GM23338 (cell line): Measurements from ENCODE around the gene CDKAL1. TPM values are rescaled to one million over a fixed set of nuclear protein-coding genes. Genes with fewer than 3 reads are reported as not detected.

Experiments
- CTCF ChIP-seq, 2 experiments: fragments of 200-600 bp in 1 of 2; sonication (generic) in 1 of 2; conservative IDR thresholded peaks; 2 replicates each; pipeline versions ENCODE4 v1.5.1 to v1.6.1; 2016 to 2017; ENCODE audit warnings: antibody characterized with exemption in 2 of 2, low read depth in 2 of 2, mild to moderate bottlenecking in 2 of 2, moderate library complexity in 1 of 2
- EZH2 ChIP-seq: fragments of 200-600 bp; sonication (generic); IDR thresholded peaks from one replicate; pipeline ENCODE4 v1.8.0; 2017; ENCODE audit warnings: antibody characterized with exemption, mild to moderate bottlenecking, low read depth; ENCODE audit not compliant: unreplicated experiment
- REST ChIP-seq: IDR thresholded peaks from one replicate; pipeline ENCODE4 v1.6.1; 2018; ENCODE audit warnings: antibody characterized with exemption; ENCODE audit not compliant: unreplicated experiment
- ZNF114 ChIP-seq: fragments of 250-450 bp; sonication (Bioruptor Pico); IDR thresholded peaks from 2 replicates; pipeline ENCODE4 v1.5.0; 2020; ENCODE audit warnings: mild to moderate bottlenecking, moderate library complexity
- ZNF331 ChIP-seq: fragments of 250-450 bp; sonication (Bioruptor Pico); IDR thresholded peaks from 2 replicates; pipeline ENCODE4 v1.5.0; 2020; ENCODE audit warnings: low read depth, mild to moderate bottlenecking, moderate library complexity
- ZNF462 ChIP-seq: fragments of 250-450 bp; sonication (Bioruptor Pico); IDR thresholded peaks from 2 replicates; pipeline ENCODE4 v1.5.0; 2020; ENCODE audit warnings: mild to moderate bottlenecking, moderate library complexity
- polyA plus RNA-seq: library from polyadenylated mRNA; unstranded; fragments of >200 nt; fragmentation: Nextera tagmentation; extraction: Ambion mirVana; gene quantifications from 2 replicates; pipeline ENCODE4 v1.2.1, GENCODE V29; 2016
- total RNA-seq: library from RNA; depleted of rRNA; stranded (reverse); fragments of >200 nt; shearing (Covaris generic); gene quantifications from 2 replicates; pipeline ENCODE4 v1.2.3, GENCODE V29; 2014

The CDKAL1 gene
- total and polyA plus RNA-seq, 2 experiments from 2014 or later: 17.8 to 35.0 TPM

GRCh38 chr6:20490591-20490990, 43.7 kb upstream of the CDKAL1 start (continued):
- TF ChIP-seq ZNF462 (CRISPR knock-in tag) (no peak), CTCF (conservative IDR thresholded peaks at IDR 0.05; ENCODE audit: low read depth in 2 of 2) (no peak), ZNF114 (no peak), REST (no peak), EZH2 (no peak), ZNF331 (CRISPR knock-in tag) (no peak)
